Measurements from ENCODE around the gene LRRC36. TPM values are rescaled to one million over a fixed set of nuclear protein-coding genes. Genes with fewer than 3 reads are reported as not detected.

The LRRC36 gene
- polyA plus RNA-seq, 1 donor (not counting 4 experiments of a cell fraction or from before 2014, with no cell fraction given) = not detected

GRCh38 chr16:67393788-67394154 lies 67.2 kb downstream of the LRRC36 start:
- FAIRE-seq (no peak), DNase-seq (ENCODE audit: low read depth, low spot score) (no peak)
- H3K27me3 ChIP-seq (ENCODE audit: control insufficient read depth, extremely low read depth, insufficient read depth, low read length) = peaks cover 25% of the 10 kb centered on the region
- no peaks in the 10 kb centered on the region for H3K79me2 ChIP-seq (ENCODE audit: control insufficient read depth, insufficient read depth, low read length)
- no peak for TF ChIP-seq EZH2 (IDR thresholded peaks at IDR 0.05; ENCODE audit: low read length)
- TF ChIP-seq CTCF (optimal IDR thresholded peaks at IDR 0.05 in 1 of 3, IDR thresholded peaks at IDR 0.05 in 1 of 3, conservative IDR thresholded peaks at IDR 0.05 in 1 of 3; ENCODE audit: extremely low read depth in 1 of 3, insufficient read depth in 2 of 3, low read length in 3 of 3) = no peak
- peak overlapping the region; percentile 71 for H3K4me2 ChIP-seq (ENCODE audit: control insufficient read depth, extremely low read depth, insufficient read depth, low read depth, low read length)
- H3K27ac ChIP-seq (ENCODE audit: control insufficient read depth, insufficient read depth, low read length) = no peak overlapping the region
- H3K9me1 ChIP-seq (ENCODE audit: control insufficient read depth, extremely low read depth, insufficient read depth, low read length) = no peaks in the 10 kb centered on the region
- H3K4me3 ChIP-seq (ENCODE audit: control insufficient read depth in 2 of 3, extremely low read depth in 1 of 3, insufficient read depth in 2 of 3, low read depth in 1 of 3, low read length in 3 of 3) = no peak overlapping the region
- dilution Hi-C loops (cut with MboI; ENCODE audit: extremely low pct_ligation_motif_present, low sequenced_read_pairs) = no loop called here
- H2AFZ ChIP-seq (ENCODE audit: control insufficient read depth, low read length) = peak overlapping the region; percentile 33
- no peaks in the 10 kb centered on the region for H4K20me1 ChIP-seq (ENCODE audit: control insufficient read depth, extremely low read depth, insufficient read depth, low read length)
- H3K9me3 ChIP-seq (ENCODE audit: control insufficient read depth, low read depth, low read length) = no peaks in the 10 kb centered on the region
- no peaks in the 10 kb centered on the region for H3K36me3 ChIP-seq (ENCODE audit: control insufficient read depth in 2 of 2, extremely low read depth in 1 of 2, insufficient read depth in 2 of 2, low read length in 2 of 2)
- H3K4me1 ChIP-seq (ENCODE audit: control insufficient read depth, extremely low read depth, insufficient read depth, low read length) = peaks cover 27% of the 10 kb centered on the region
- H3K9ac ChIP-seq (ENCODE audit: control insufficient read depth, extremely low read depth, insufficient read depth, low read length) = peak overlapping the region; percentile 9

- H3K36me3 ChIP-seq (ENCODE audit: control insufficient read depth in 2 of 2, extremely low read depth in 1 of 2, insufficient read depth in 2 of 2, low read length in 2 of 2) = no peaks in the 10 kb centered on the region
- H3K27me3 ChIP-seq (ENCODE audit: control insufficient read depth, extremely low read depth, insufficient read depth, low read length) = peaks cover 25% of the 10 kb centered on the region
Observed at GRCh38 chr16:67394155-67395104, 67.8 kb downstream of the LRRC36 start.

More at GRCh38 chr16:67394155-67395104, 67.8 kb downstream of the LRRC36 start:
- H3K9ac ChIP-seq (ENCODE audit: control insufficient read depth, extremely low read depth, insufficient read depth, low read length) = no peak overlapping the region
- no peaks in the 10 kb centered on the region for H4K20me1 ChIP-seq (ENCODE audit: control insufficient read depth, extremely low read depth, insufficient read depth, low read length)
- peaks cover 27% of the 10 kb centered on the region for H3K4me1 ChIP-seq (ENCODE audit: control insufficient read depth, extremely low read depth, insufficient read depth, low read length)
- H3K9me1 ChIP-seq (ENCODE audit: control insufficient read depth, extremely low read depth, insufficient read depth, low read length) = no peaks in the 10 kb centered on the region
- peak overlapping the region; percentile 71 for H3K4me2 ChIP-seq (ENCODE audit: control insufficient read depth, extremely low read depth, insufficient read depth, low read depth, low read length)
- H2AFZ ChIP-seq (ENCODE audit: control insufficient read depth, low read length) = no peak overlapping the region
- H3K27ac ChIP-seq (ENCODE audit: control insufficient read depth, insufficient read depth, low read length) = no peak overlapping the region
- FAIRE-seq (no peak), DNase-seq (ENCODE audit: low read depth, low spot score) (no peak)
- TF ChIP-seq EZH2 (IDR thresholded peaks at IDR 0.05; ENCODE audit: low read length) (no peak), CTCF (optimal IDR thresholded peaks at IDR 0.05 in 1 of 3, IDR thresholded peaks at IDR 0.05 in 1 of 3, conservative IDR thresholded peaks at IDR 0.05 in 1 of 3; ENCODE audit: extremely low read depth in 1 of 3, insufficient read depth in 2 of 3, low read length in 3 of 3) (no peak)
- dilution Hi-C loops (cut with MboI; ENCODE audit: extremely low pct_ligation_motif_present, low sequenced_read_pairs) = no loop called here
- no peaks in the 10 kb centered on the region for H3K79me2 ChIP-seq (ENCODE audit: control insufficient read depth, insufficient read depth, low read length)
- H3K4me3 ChIP-seq (ENCODE audit: control insufficient read depth in 2 of 3, extremely low read depth in 1 of 3, insufficient read depth in 2 of 3, low read depth in 1 of 3, low read length in 3 of 3) = no peak overlapping the region
- H3K9me3 ChIP-seq (ENCODE audit: control insufficient read depth, low read depth, low read length) = no peaks in the 10 kb centered on the region

All from keratinocyte (primary cell).